ENCODE measurements around the gene GATA5. TPM values are rescaled to one million over a fixed set of nuclear protein-coding genes. Genes with fewer than 3 reads are reported as not detected.
A peak's percentile ranks its signal among the peaks of the same experiment; 100 is the strongest.

GATA5 gene
- total RNA-seq, 2 donors from 2014 or later, result not detected

GRCh38 chr20:62470001-62470400, 5.8 kb downstream of the GATA5 start:
- Mint-ChIP-seq H3K9me3 (no peaks in the 10 kb centered on the region), H3K36me3 (no peaks in the 10 kb centered on the region), H3K27ac (no peak overlapping the region)
- ATAC-seq (no peak), DNase-seq (ENCODE audit: low spot score in 2 of 2) (no peak)

- Mint-ChIP-seq H3K27ac (no peak overlapping the region), H3K36me3 (no peaks in the 10 kb centered on the region), H3K9me3 (no peaks in the 10 kb centered on the region)
- no peak for ATAC-seq
- DNase-seq (ENCODE audit: low spot score in 2 of 2), result no peak
These were observed 6.4 kb downstream of the GATA5 start for GRCh38 chr20:62469352-62469751.

- Mint-ChIP-seq H3K36me3 (no peaks in the 10 kb centered on the region), H3K27ac (no peak overlapping the region), H3K9me3 (no peaks in the 10 kb centered on the region)
- no peak for DNase-seq (ENCODE audit: low spot score in 2 of 2)
- ATAC-seq, result no peak
These were observed 8.8 kb downstream of the GATA5 start for GRCh38 chr20:62466806-62467537.

GRCh38 chr20:62466072-62466760, 9.6 kb downstream of the GATA5 start:
- no peaks in the 10 kb centered on the region for H3K9me3 Mint-ChIP-seq
- no peak for ATAC-seq
- no peak for DNase-seq (ENCODE audit: low spot score in 2 of 2)
- H3K27ac Mint-ChIP-seq, result no peak overlapping the region
- H3K36me3 Mint-ChIP-seq, result no peaks in the 10 kb centered on the region

- ATAC-seq (no peak), DNase-seq (ENCODE audit: low spot score in 2 of 2) (no peak)
- Mint-ChIP-seq H3K9me3 (no peaks in the 10 kb centered on the region), H3K36me3 (no peaks in the 10 kb centered on the region), H3K27ac (no peak overlapping the region)
These were observed 10.8 kb downstream of the GATA5 start for GRCh38 chr20:62464990-62465389.

- DNase-seq (ENCODE audit: low spot score in 2 of 2) (no peak), ATAC-seq (no peak)
- no peak overlapping the region for H3K27ac Mint-ChIP-seq
- H3K9me3 Mint-ChIP-seq, result no peaks in the 10 kb centered on the region
- H3K36me3 Mint-ChIP-seq, result no peaks in the 10 kb centered on the region
These were observed 11.4 kb downstream of the GATA5 start for GRCh38 chr20:62464425-62464770.

GRCh38 chr20:62463651-62464424, 12.0 kb downstream of the GATA5 start:
- DNase-seq (ENCODE audit: low spot score in 2 of 2) (no peak), ATAC-seq (no peak)
- no peaks in the 10 kb centered on the region for H3K36me3 Mint-ChIP-seq

GRCh38 chr20:62462976-62463592, 12.7 kb downstream of the GATA5 start:
- ATAC-seq (no peak), DNase-seq (ENCODE audit: low spot score in 2 of 2) (no peak)
- no peaks in the 10 kb centered on the region for H3K9me3 Mint-ChIP-seq
- H3K27ac Mint-ChIP-seq, result no peak overlapping the region
- no peaks in the 10 kb centered on the region for H3K36me3 Mint-ChIP-seq

More at GRCh38 chr20:62463651-62464424, 12.0 kb downstream of the GATA5 start:
- H3K27ac Mint-ChIP-seq, result no peak overlapping the region
- H3K9me3 Mint-ChIP-seq, result no peaks in the 10 kb centered on the region

GRCh38 chr20:62461834-62462233, 14.0 kb downstream of the GATA5 start:
- DNase-seq (ENCODE audit: low spot score in 2 of 2) (no peak), ATAC-seq (no peak)
- Mint-ChIP-seq H3K27ac (no peak overlapping the region), H3K36me3 (no peaks in the 10 kb centered on the region), H3K9me3 (no peaks in the 10 kb centered on the region)

- no peaks in the 10 kb centered on the region for H3K36me3 Mint-ChIP-seq
- DNase-seq (ENCODE audit: low spot score in 2 of 2), result no peak
- no peaks in the 10 kb centered on the region for H3K9me3 Mint-ChIP-seq
These were observed 14.6 kb downstream of the GATA5 start for GRCh38 chr20:62461157-62461556.

GRCh38 chr20:62460678-62461077, 15.1 kb downstream of the GATA5 start:
- Mint-ChIP-seq H3K27ac (no peak overlapping the region), H3K36me3 (no peaks in the 10 kb centered on the region), H3K9me3 (no peaks in the 10 kb centered on the region)
- ATAC-seq, result no peak
- DNase-seq (ENCODE audit: low spot score in 2 of 2), result no peak

More at GRCh38 chr20:62461157-62461556, 14.6 kb downstream of the GATA5 start:
- no peak overlapping the region for H3K27ac Mint-ChIP-seq
- no peak for ATAC-seq

- Mint-ChIP-seq H3K9me3 (no peaks in the 10 kb centered on the region), H3K27ac (no peak overlapping the region), H3K36me3 (no peaks in the 10 kb centered on the region)
- no peak for DNase-seq (ENCODE audit: low spot score in 2 of 2)
- no peak for ATAC-seq
These were observed 16.3 kb downstream of the GATA5 start for GRCh38 chr20:62459488-62459887.

- no peaks in the 10 kb centered on the region for H3K9me3 Mint-ChIP-seq
- peak overlapping the region in 1 of 2 donors; percentile 23 for H3K27ac Mint-ChIP-seq
- H3K36me3 Mint-ChIP-seq, result no peaks in the 10 kb centered on the region
- DNase-seq (ENCODE audit: low spot score in 2 of 2) (no peak), ATAC-seq (no peak)
These were observed 17.2 kb downstream of the GATA5 start for GRCh38 chr20:62458275-62459251.

- ATAC-seq, result no peak
These were observed 18.0 kb downstream of the GATA5 start for GRCh38 chr20:62457831-62458230.

GRCh38 chr20:62457098-62457497, 18.7 kb downstream of the GATA5 start:
- no peak for ATAC-seq
- H3K27ac Mint-ChIP-seq, result no peak overlapping the region
- no peaks in the 10 kb centered on the region for H3K9me3 Mint-ChIP-seq
- no peaks in the 10 kb centered on the region for H3K36me3 Mint-ChIP-seq
- DNase-seq (ENCODE audit: low spot score in 2 of 2), result no peak

More at GRCh38 chr20:62457831-62458230, 18.0 kb downstream of the GATA5 start:
- no peaks in the 10 kb centered on the region for H3K9me3 Mint-ChIP-seq
- DNase-seq (ENCODE audit: low spot score in 2 of 2), result no peak
- H3K27ac Mint-ChIP-seq, result peak overlapping the region in 1 of 2 donors; percentile 23
- no peaks in the 10 kb centered on the region for H3K36me3 Mint-ChIP-seq

GRCh38 chr20:62455929-62456328, 19.9 kb downstream of the GATA5 start:
- DNase-seq (ENCODE audit: low spot score in 2 of 2) (no peak), ATAC-seq (no peak)
- no peak overlapping the region for H3K27ac Mint-ChIP-seq
- no peaks in the 10 kb centered on the region for H3K9me3 Mint-ChIP-seq
- no peaks in the 10 kb centered on the region for H3K36me3 Mint-ChIP-seq

All from activated naive CD4-positive, alpha-beta T cell treated with anti-CD3 and anti-CD28 coated beads, Interleukin-2, amount 50 U/mL, for 72 hours (primary cell).